Keratinocyte (primary cell): ENCODE measurements around the gene ZBTB45.

ENCODE experiments used
- EZH2 ChIP-seq: IDR thresholded peaks from one replicate; pipeline ENCODE4 v1.6.1; 2012; ENCODE audit warnings: inconsistent platforms, mild to moderate bottlenecking, low read length, moderate library complexity
- TF ChIP-seq, protein P1 (sequence below), 3 experiments: IDR thresholded peaks in 1 of 3; conservative IDR thresholded peaks in 1 of 3; optimal IDR thresholded peaks in 1 of 3; 2 replicates in 2 of 3; 3 replicates in 1 of 3; pipeline versions ENCODE3 to v1.5.1; 2011; ENCODE audit warnings: low read length in 3 of 3, mild to moderate bottlenecking in 3 of 3, moderate library complexity in 2 of 3, control low read depth in 1 of 3, inconsistent platforms in 1 of 3; ENCODE audit not compliant: insufficient read depth in 2 of 3; ENCODE audit errors: extremely low read depth in 1 of 3

DNA sequence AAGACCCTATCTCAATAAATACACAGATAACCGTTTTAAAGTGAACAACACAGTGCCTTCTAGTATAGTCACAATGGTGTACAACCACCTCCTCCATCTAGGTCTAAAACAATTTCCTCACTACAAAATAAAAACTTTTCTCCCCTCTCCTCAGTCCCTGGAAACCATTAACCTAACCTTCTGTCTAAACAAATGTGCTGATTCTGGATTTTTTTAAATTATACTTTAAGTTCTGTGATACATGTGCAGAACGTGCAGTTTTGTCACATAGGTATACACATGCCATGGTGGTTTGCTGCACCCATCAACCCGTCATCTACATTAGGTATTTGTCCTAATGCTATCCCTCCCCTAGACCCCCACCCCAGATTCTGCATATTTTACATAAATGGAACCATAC lies 9.8 kb upstream of the ZBTB45 start:
- TF ChIP-seq, protein P1, sequence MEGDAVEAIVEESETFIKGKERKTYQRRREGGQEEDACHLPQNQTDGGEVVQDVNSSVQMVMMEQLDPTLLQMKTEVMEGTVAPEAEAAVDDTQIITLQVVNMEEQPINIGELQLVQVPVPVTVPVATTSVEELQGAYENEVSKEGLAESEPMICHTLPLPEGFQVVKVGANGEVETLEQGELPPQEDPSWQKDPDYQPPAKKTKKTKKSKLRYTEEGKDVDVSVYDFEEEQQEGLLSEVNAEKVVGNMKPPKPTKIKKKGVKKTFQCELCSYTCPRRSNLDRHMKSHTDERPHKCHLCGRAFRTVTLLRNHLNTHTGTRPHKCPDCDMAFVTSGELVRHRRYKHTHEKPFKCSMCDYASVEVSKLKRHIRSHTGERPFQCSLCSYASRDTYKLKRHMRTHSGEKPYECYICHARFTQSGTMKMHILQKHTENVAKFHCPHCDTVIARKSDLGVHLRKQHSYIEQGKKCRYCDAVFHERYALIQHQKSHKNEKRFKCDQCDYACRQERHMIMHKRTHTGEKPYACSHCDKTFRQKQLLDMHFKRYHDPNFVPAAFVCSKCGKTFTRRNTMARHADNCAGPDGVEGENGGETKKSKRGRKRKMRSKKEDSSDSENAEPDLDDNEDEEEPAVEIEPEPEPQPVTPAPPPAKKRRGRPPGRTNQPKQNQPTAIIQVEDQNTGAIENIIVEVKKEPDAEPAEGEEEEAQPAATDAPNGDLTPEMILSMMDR (optimal IDR thresholded peaks at IDR 0.05 in 1 of 3, IDR thresholded peaks at IDR 0.05 in 1 of 3, conservative IDR thresholded peaks at IDR 0.05 in 1 of 3; ENCODE audit: extremely low read depth in 1 of 3, insufficient read depth in 2 of 3, low read length in 3 of 3): no peak
- TF ChIP-seq EZH2: no peak
